H9 (cell line): Measurements from ENCODE around the gene TGM5. TPM values are rescaled to one million over a fixed set of nuclear protein-coding genes. Genes with fewer than 3 reads are reported as not detected.

Experiments used
- DNase-seq: peaks from one replicate; pipeline ENCODE4 v3.0.0-alpha.2; 2017
- H2AFZ ChIP-seq: one replicate; pipeline ENCODE4 v1.6.1; 2013; ENCODE audit warnings: mild to moderate bottlenecking, low read length, control low read depth, moderate library complexity
- H2AK5ac ChIP-seq: 2 replicates; pipeline ENCODE4 v1.6.1; 2013; ENCODE audit warnings: low read length, control low read depth, mixed read lengths; ENCODE audit not compliant: insufficient read length
- H2BK120ac ChIP-seq: one replicate; pipeline ENCODE4 v1.6.1; 2013; ENCODE audit warnings: low read depth, mild to moderate bottlenecking, low read length, control low read depth, inconsistent platforms; ENCODE audit not compliant: poor library complexity, severe bottlenecking
- H2BK12ac ChIP-seq: 2 replicates; pipeline ENCODE4 v1.6.1; 2013; ENCODE audit warnings: low read length, control low read depth, mixed read lengths, low read depth; ENCODE audit not compliant: insufficient read length
- H2BK15ac ChIP-seq: 2 replicates; pipeline ENCODE4 v1.6.1; 2013; ENCODE audit warnings: low read depth, low read length, control low read depth
- H2BK20ac ChIP-seq: one replicate; pipeline ENCODE4 v1.6.1; 2013; ENCODE audit warnings: low read depth, mild to moderate bottlenecking, low read length, control low read depth, inconsistent platforms; ENCODE audit not compliant: poor library complexity, severe bottlenecking
- H2BK5ac ChIP-seq: 2 replicates; pipeline ENCODE4 v1.6.1; 2013; ENCODE audit warnings: low read length, control low read depth, mixed read lengths; ENCODE audit not compliant: insufficient read length
- H3K14ac ChIP-seq: 2 replicates; pipeline ENCODE4 v1.6.1; 2013; ENCODE audit warnings: low read length, control low read depth; ENCODE audit not compliant: insufficient read depth
- H3K18ac ChIP-seq: 2 replicates; pipeline ENCODE4 v1.6.1; 2013; ENCODE audit warnings: low read depth, mild to moderate bottlenecking, mixed read lengths, low read length, control low read depth; ENCODE audit not compliant: insufficient read length
- H3K23ac ChIP-seq: 2 replicates; pipeline ENCODE4 v1.6.1; 2013; ENCODE audit warnings: low read length, control low read depth, mixed read lengths, low read depth; ENCODE audit not compliant: insufficient read length
- H3K23me2 ChIP-seq: 2 replicates; pipeline ENCODE4 v1.6.1; 2013; ENCODE audit warnings: low read depth, mild to moderate bottlenecking, mixed read lengths, low read length, control low read depth; ENCODE audit not compliant: insufficient read length, poor library complexity, severe bottlenecking
- H3K27ac ChIP-seq: 2 replicates; pipeline ENCODE4 v1.5.1; 2013; ENCODE audit warnings: low read length, control low read depth, mixed read lengths, low read depth; ENCODE audit not compliant: insufficient read length
- H3K27me3 ChIP-seq: 2 replicates; pipeline ENCODE4 v1.6.1; 2013; ENCODE audit warnings: low read length, control low read depth, inconsistent platforms; ENCODE audit not compliant: insufficient read depth
- H3K4ac ChIP-seq: 2 replicates; pipeline ENCODE4 v1.6.1; 2013; ENCODE audit warnings: low read depth, mild to moderate bottlenecking, control low read depth, inconsistent platforms, low read length, moderate library complexity
- H3K4me1 ChIP-seq: 2 replicates; pipeline ENCODE4 v1.6.1; 2013; ENCODE audit warnings: low read length, control low read depth, inconsistent platforms; ENCODE audit not compliant: insufficient read depth
- H3K4me2 ChIP-seq: 2 replicates; pipeline ENCODE4 v1.6.1; 2013; ENCODE audit warnings: low read length, control low read depth, mixed read lengths; ENCODE audit not compliant: insufficient read length, insufficient read depth
- H3K56ac ChIP-seq: 2 replicates; pipeline ENCODE4 v1.6.1; 2013; ENCODE audit warnings: low read depth, mild to moderate bottlenecking, mixed read lengths, low read length, control low read depth; ENCODE audit not compliant: insufficient read length
- H3K79me1 ChIP-seq: 2 replicates; pipeline ENCODE4 v1.6.1; 2013; ENCODE audit warnings: low read depth, mild to moderate bottlenecking, moderate library complexity, low read length, control low read depth, inconsistent platforms; ENCODE audit not compliant: insufficient read depth, poor library complexity, severe bottlenecking
- H3K79me2 ChIP-seq: 2 replicates; pipeline ENCODE4 v1.6.1; 2013; ENCODE audit warnings: low read length, control low read depth, inconsistent platforms; ENCODE audit not compliant: insufficient read depth
- H3K9ac ChIP-seq: 2 replicates; pipeline ENCODE4 v1.6.1; 2013; ENCODE audit warnings: low read length, control low read depth, mixed read lengths; ENCODE audit not compliant: insufficient read length; ENCODE audit errors: extremely low read depth
- H3K9me3 ChIP-seq: one replicate; pipeline ENCODE4 v1.6.1; 2013; ENCODE audit warnings: low read depth, low read length, inconsistent platforms; ENCODE audit not compliant: control insufficient read depth
- H3T11ph ChIP-seq: one replicate; pipeline ENCODE4 v1.6.1; 2013; ENCODE audit warnings: mild to moderate bottlenecking, low read length, control low read depth, inconsistent platforms
- H4K20me1 ChIP-seq: one replicate; pipeline ENCODE4 v1.6.1; 2013; ENCODE audit not compliant: control insufficient read depth, insufficient read length, insufficient read depth
- H4K5ac ChIP-seq: 2 replicates; pipeline ENCODE4 v1.6.1; 2013; ENCODE audit warnings: low read depth, mild to moderate bottlenecking, mixed read lengths, low read length, control low read depth; ENCODE audit not compliant: insufficient read length
- H4K8ac ChIP-seq: replicated peaks from 2 replicates; pipeline ENCODE4 v1.6.1; 2013; ENCODE audit warnings: low read length, control low read depth, mixed read lengths, low read depth; ENCODE audit not compliant: insufficient read length
- H4K91ac ChIP-seq: 2 replicates; pipeline ENCODE4 v1.6.1; 2013; ENCODE audit warnings: low read depth, mild to moderate bottlenecking, moderate library complexity, mixed read lengths, low read length, control low read depth; ENCODE audit not compliant: insufficient read length
- H3K27ac Mint-ChIP-seq, 3 experiments: 2 replicates in 2 of 3; 3 replicates in 1 of 3; pipeline ENCODE4 v1.8.0; 2020 to 2021; ENCODE audit warnings: mixed read lengths in 3 of 3, mild to moderate bottlenecking in 1 of 3, moderate library complexity in 1 of 3
- H3K27me3 Mint-ChIP-seq: 2 replicates; pipeline ENCODE4 v1.8.0; 2021; ENCODE audit warnings: low read depth, mild to moderate bottlenecking, moderate library complexity, mixed read lengths
- H3K36me3 Mint-ChIP-seq, 3 experiments: 2 replicates in 2 of 3; 3 replicates in 1 of 3; pipeline ENCODE4 v1.8.0; 2020 to 2021; ENCODE audit warnings: low read depth in 3 of 3, mixed read lengths in 3 of 3; ENCODE audit not compliant: insufficient read depth in 1 of 3
- H3K4me1 Mint-ChIP-seq, 2 experiments: 2 replicates each; pipeline ENCODE4 v1.8.0; 2020; ENCODE audit warnings: mixed read lengths in 2 of 2
- H3K4me3 Mint-ChIP-seq, 2 experiments: 2 replicates in 1 of 2; 3 replicates in 1 of 2; pipeline ENCODE4 v1.8.0; 2020 to 2021; ENCODE audit warnings: mild to moderate bottlenecking in 2 of 2, mixed read lengths in 2 of 2, moderate library complexity in 1 of 2
- H3K9me3 Mint-ChIP-seq, 2 experiments: 2 replicates in 1 of 2; 3 replicates in 1 of 2; pipeline ENCODE4 v1.8.0; 2020; ENCODE audit warnings: mild to moderate bottlenecking in 2 of 2, mixed read lengths in 2 of 2, moderate library complexity in 1 of 2
- CTCF ChIP-seq: fragments of 200-600 bp; sonication (generic); conservative IDR thresholded peaks from 3 replicates; pipeline ENCODE4 v1.8.0; 2021; ENCODE audit warnings: antibody characterized with exemption, mild to moderate bottlenecking
- WGBS: extraction: QIAGEN DNeasy Blood & Tissue Kit; methylation state at CpG from one replicate; pipeline ENCODE4 v1.1.7; 2013; ENCODE audit warnings: missing lambda C conversion rate, low lambda C conversion rate, mixed read lengths; ENCODE audit not compliant: insufficient read length; ENCODE audit errors: extremely low coverage; 5-methylcytosine and 5-hydroxymethylcytosine counted together
- total RNA-seq: library from RNA; stranded (reverse); gene quantifications from 2 replicates; pipeline ENCODE4 v1.2.1, GENCODE V29; 2021

The TGM5 gene
- total RNA-seq, 1 experiment from 2014 or later = not detected

- no peak overlapping the region for H3K27ac ChIP-seq
- no peaks in the 10 kb centered on the region for H3K23me2 ChIP-seq
- H3K9me3 Mint-ChIP-seq = no peaks in the 10 kb centered on the region
- TF ChIP-seq CTCF = no peak
- peaks cover 14% of the 10 kb centered on the region for H3K27me3 Mint-ChIP-seq
- no peak for DNase-seq
- no peak overlapping the region for H3K4me2 ChIP-seq
- no peak overlapping the region for H2BK15ac ChIP-seq
- H3K27me3 ChIP-seq = no peaks in the 10 kb centered on the region
- H4K91ac ChIP-seq = no peak overlapping the region
- no peaks in the 10 kb centered on the region for H4K20me1 ChIP-seq
- H3K4me1 ChIP-seq = no peaks in the 10 kb centered on the region
- no peak overlapping the region for H4K5ac ChIP-seq
- H3K14ac ChIP-seq = no peak overlapping the region; the same call in 1 of the 2 replicates
- no peak overlapping the region for H3T11ph ChIP-seq
- no peak overlapping the region for H2AFZ ChIP-seq
- no peak overlapping the region for H3K4me3 Mint-ChIP-seq
- no peak overlapping the region for H2BK12ac ChIP-seq
- H3K4me1 Mint-ChIP-seq = peaks cover 11 to 12% of the 10 kb centered on the region in 2 experiments
- H3K79me1 ChIP-seq = no peaks in the 10 kb centered on the region
- H3K18ac ChIP-seq = no peak overlapping the region
- no peak overlapping the region for H2BK5ac ChIP-seq
- no peak overlapping the region for H2AK5ac ChIP-seq
- H3K9me3 ChIP-seq = no peaks in the 10 kb centered on the region
- H3K9ac ChIP-seq = no peak overlapping the region
- no peak overlapping the region for H3K23ac ChIP-seq
- no peak overlapping the region for H2BK120ac ChIP-seq
- WGBS = no CpG with 5 or more reads among the region's 23 CpGs
- H3K27ac Mint-ChIP-seq = no peak overlapping the region; a peak in 1 of 7 replicates
- no peaks in the 10 kb centered on the region for H3K36me3 Mint-ChIP-seq
- H4K8ac ChIP-seq = no peak overlapping the region
- H2BK20ac ChIP-seq = no peak overlapping the region
- H3K79me2 ChIP-seq = no peaks in the 10 kb centered on the region
- H3K56ac ChIP-seq = no peak overlapping the region
- H3K4ac ChIP-seq = no peak overlapping the region
These were observed 58.4 kb downstream of the TGM5 start for GRCh38 chr15:43208052-43209002.
